Loucy (cell line): Measurements from ENCODE around the gene ARHGAP6.

Experiments used
- H2AFZ ChIP-seq: fragments of 200-600 bp; sonication (generic); 2 replicates; pipeline ENCODE4 v1.6.0; 2016; ENCODE audit warnings: antibody characterized with exemption, mild to moderate bottlenecking, low read length, moderate library complexity
- H3F3A ChIP-seq: fragments of 200-600 bp; 2 replicates; pipeline ENCODE4 v1.6.0; 2016; ENCODE audit warnings: antibody characterized with exemption, low read depth, mild to moderate bottlenecking
- H3K27me3 ChIP-seq: fragments of 200-600 bp; sonication (generic); 2 replicates; pipeline ENCODE4 v1.6.1; 2014; ENCODE audit warnings: low read length, mild to moderate bottlenecking; ENCODE audit not compliant: insufficient read depth, poor library complexity, severe bottlenecking
- H3K36me3 ChIP-seq: fragments of 200-600 bp; sonication (generic); 2 replicates; pipeline ENCODE4 v1.6.1; 2016; ENCODE audit warnings: low read length; ENCODE audit not compliant: insufficient read depth
- H3K4me1 ChIP-seq: fragments of 200-600 bp; sonication (generic); 2 replicates; pipeline ENCODE4 v1.5.1; 2014; ENCODE audit warnings: low read length, mild to moderate bottlenecking; ENCODE audit not compliant: insufficient read depth, poor library complexity, severe bottlenecking
- H3K4me2 ChIP-seq: fragments of 200-600 bp; sonication (generic); 2 replicates; pipeline ENCODE4 v1.6.0; 2014; ENCODE audit warnings: antibody characterized with exemption, low read length, low read depth, mild to moderate bottlenecking; ENCODE audit not compliant: poor library complexity, severe bottlenecking
- H3K4me3 ChIP-seq: fragments of 200-600 bp; sonication (generic); 2 replicates; pipeline ENCODE4 v1.5.1; 2014; ENCODE audit warnings: low read length, mild to moderate bottlenecking, mixed read lengths; ENCODE audit not compliant: poor library complexity, severe bottlenecking
- H3K79me2 ChIP-seq: fragments of 200-600 bp; sonication (generic); 2 replicates; pipeline ENCODE4 v1.6.1; 2014; ENCODE audit warnings: low read length; ENCODE audit not compliant: insufficient read depth
- H3K9ac ChIP-seq: fragments of 200-600 bp; sonication (generic); 2 replicates; pipeline ENCODE4 v1.6.0; 2014; ENCODE audit warnings: mild to moderate bottlenecking, low read depth, low read length, moderate library complexity; ENCODE audit not compliant: poor library complexity, severe bottlenecking
- H3K9me2 ChIP-seq: fragments of 200-600 bp; sonication (generic); replicated peaks from 2 replicates; pipeline ENCODE4 v1.6.1; 2016; ENCODE audit warnings: low read depth, low read length, mixed read lengths
- H3K9me3 ChIP-seq: fragments of 200-600 bp; sonication (generic); 2 replicates; pipeline ENCODE4 v1.6.1; 2014; ENCODE audit warnings: mild to moderate bottlenecking, antibody characterized with exemption, low read length, low read depth; ENCODE audit not compliant: insufficient read depth
- H4K20me1 ChIP-seq: fragments of 200-600 bp; sonication (generic); 2 replicates; pipeline ENCODE4 v1.6.0; 2014; ENCODE audit warnings: antibody characterized with exemption, low read length, mild to moderate bottlenecking; ENCODE audit not compliant: insufficient read depth, poor library complexity, severe bottlenecking
- CTCF ChIP-seq: fragments of 200-600 bp; sonication (generic); conservative IDR thresholded peaks from 2 replicates; pipeline ENCODE4 v1.5.1; 2014; ENCODE audit warnings: mild to moderate bottlenecking, antibody characterized with exemption, low read length
- EZH2phosphoT487 ChIP-seq: fragments of 200-600 bp; IDR thresholded peaks from 2 replicates; pipeline ENCODE4 v1.6.1; 2018; ENCODE audit warnings: antibody characterized with exemption, mild to moderate bottlenecking, moderate library complexity, borderline replicate concordance

The ARHGAP6 gene

DNA sequence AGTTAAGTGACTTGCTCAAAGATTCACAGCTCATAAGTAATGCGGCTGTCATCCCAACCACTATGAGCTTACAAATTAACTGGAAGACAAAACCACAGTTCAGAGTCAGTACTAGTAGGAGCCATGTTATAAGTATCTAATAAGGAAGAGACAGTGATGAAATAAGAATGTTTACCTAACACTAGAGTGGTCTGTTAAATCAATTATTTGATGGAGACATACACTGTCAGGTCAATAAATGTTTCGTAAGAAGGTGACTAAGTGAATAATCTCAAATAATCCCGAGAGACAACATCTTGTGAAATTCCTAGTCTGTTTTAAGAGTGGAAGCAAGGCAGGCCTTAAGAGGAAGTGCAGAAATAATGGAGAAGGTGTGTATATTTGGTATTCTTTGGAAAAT is 398.3 kb downstream of the ARHGAP6 start:
- no peaks in the 10 kb centered on the region for H3F3A ChIP-seq
- H3K4me1 ChIP-seq = no peaks in the 10 kb centered on the region
- no peak overlapping the region for H2AFZ ChIP-seq
- H4K20me1 ChIP-seq = no peaks in the 10 kb centered on the region
- no peaks in the 10 kb centered on the region for H3K27me3 ChIP-seq
- H3K4me3 ChIP-seq = no peak overlapping the region
- no peaks in the 10 kb centered on the region for H3K36me3 ChIP-seq
- H3K9ac ChIP-seq = no peak overlapping the region
- H3K4me2 ChIP-seq = no peak overlapping the region
- no peaks in the 10 kb centered on the region for H3K9me2 ChIP-seq
- H3K9me3 ChIP-seq = no peaks in the 10 kb centered on the region
- TF ChIP-seq EZH2phosphoT487 (no peak), CTCF (no peak)
- H3K79me2 ChIP-seq = no peaks in the 10 kb centered on the region

DNA sequence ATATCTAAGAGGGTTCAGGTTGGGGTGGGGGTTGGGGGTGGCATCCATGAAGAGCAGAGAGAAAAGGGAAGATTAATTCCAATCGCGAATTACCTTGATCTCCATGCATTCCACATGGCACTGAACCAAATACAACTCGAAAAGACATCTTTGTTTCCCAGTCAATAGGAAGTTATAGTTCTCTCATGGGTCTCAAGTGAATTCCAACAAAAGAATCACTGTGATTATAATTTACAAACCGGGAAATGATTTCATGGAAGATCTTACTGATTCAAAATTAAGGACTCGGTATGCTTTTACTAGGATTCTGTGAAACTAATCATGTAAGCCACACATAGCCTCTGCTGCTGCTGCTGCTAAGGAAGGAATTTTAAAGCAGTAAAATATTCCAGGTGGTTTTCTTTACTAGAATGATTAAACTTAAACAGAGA is 399.1 kb downstream of the ARHGAP6 start:
- Histone ChIP-seq H3K27me3 (no peaks in the 10 kb centered on the region), H3K79me2 (no peaks in the 10 kb centered on the region), H2AFZ (no peak overlapping the region), H3K4me2 (no peak overlapping the region), H4K20me1 (no peaks in the 10 kb centered on the region), H3K9me2 (no peaks in the 10 kb centered on the region), H3K9me3 (no peaks in the 10 kb centered on the region), H3K36me3 (no peaks in the 10 kb centered on the region), H3F3A (no peaks in the 10 kb centered on the region), H3K4me1 (no peaks in the 10 kb centered on the region), H3K4me3 (no peak overlapping the region), H3K9ac (no peak overlapping the region)
- TF ChIP-seq CTCF (no peak), EZH2phosphoT487 (no peak)

- Histone ChIP-seq H2AFZ (no peak overlapping the region), H3K9ac (no peak overlapping the region), H3K27me3 (no peaks in the 10 kb centered on the region), H3K4me2 (no peak overlapping the region), H3K4me1 (no peaks in the 10 kb centered on the region), H3K9me2 (no peaks in the 10 kb centered on the region), H3F3A (no peaks in the 10 kb centered on the region), H3K79me2 (no peaks in the 10 kb centered on the region), H3K4me3 (no peak overlapping the region), H4K20me1 (no peaks in the 10 kb centered on the region), H3K36me3 (no peaks in the 10 kb centered on the region), H3K9me3 (no peaks in the 10 kb centered on the region)
- no peak for TF ChIP-seq CTCF
- no peak for TF ChIP-seq EZH2phosphoT487
Observed at GRCh38 chrX:11265352-11265751, 400.4 kb downstream of the ARHGAP6 start.
